ENCODE results near the gene LYST. TPM values are rescaled to one million over a fixed set of nuclear protein-coding genes. Genes with fewer than 3 reads are reported as not detected.

LYST gene
- total and polyA plus RNA-seq, 10 donors, result 9.0 to 169 (median 98.1) TPM

GRCh38 chr1:235766794-235767285 is 99.9 kb downstream of the LYST start:
- WGBS, 5 donors, result 93 to 95% (median 94%) methylated on average over 1 of the region's 1 CpG
- TF ChIP-seq POLR2AphosphoS5 (IDR thresholded peaks at IDR 0.05) (no peak), POLR2A (IDR thresholded peaks at IDR 0.05) (no peak), CTCF (IDR thresholded peaks at IDR 0.05 in 8 of 11, conservative IDR thresholded peaks at IDR 0.05 in 3 of 11) (no peak)
- Histone ChIP-seq H3K36me3 (peaks cover 0 to 100% (median 36%) of the 10 kb centered on the region in 6 donors), H3K27ac (no peak overlapping the region), H3K4me3 (no peak overlapping the region), H3K27me3 (replicated peaks in 1 of 7) (no peaks in the 10 kb centered on the region), H3K9me3 (no peaks in the 10 kb centered on the region), H3K4me1 (peaks cover 0 to 21% (median 0%) of the 10 kb centered on the region in 6 donors)
- intact Hi-C loops (cut with DNase I; ENCODE audit: low total_unique reads), result no loop called here
- no peak for DNase-seq

GRCh38 chr1:235763962-235764361 is 102.7 kb downstream of the LYST start:
- Histone ChIP-seq H3K36me3 (peaks cover 0 to 100% (median 51%) of the 10 kb centered on the region in 6 donors), H3K9me3 (no peaks in the 10 kb centered on the region), H3K27me3 (replicated peaks in 1 of 7) (no peaks in the 10 kb centered on the region), H3K4me1 (peaks cover 0 to 21% (median 0%) of the 10 kb centered on the region in 6 donors), H3K27ac (no peak overlapping the region), H3K4me3 (no peak overlapping the region)
- intact Hi-C loops (cut with DNase I; ENCODE audit: low total_unique reads), result no loop called here
- no peak for TF ChIP-seq CTCF (IDR thresholded peaks at IDR 0.05 in 8 of 11, conservative IDR thresholded peaks at IDR 0.05 in 3 of 11)
- TF ChIP-seq POLR2AphosphoS5 (IDR thresholded peaks at IDR 0.05), result no peak
- TF ChIP-seq POLR2A (IDR thresholded peaks at IDR 0.05), result no peak
- 53 to 75% (median 64%) methylated on average over 3 of the region's 3 CpGs for WGBS, 5 donors
- DNase-seq, result no peak

GRCh38 chr1:235759336-235759735 is 107.4 kb downstream of the LYST start:
- Histone ChIP-seq H3K27me3 (replicated peaks in 1 of 7) (no peaks in the 10 kb centered on the region), H3K9me3 (no peaks in the 10 kb centered on the region), H3K27ac (no peak overlapping the region), H3K36me3 (peaks cover 0 to 100% (median 69%) of the 10 kb centered on the region in 6 donors), H3K4me1 (peaks cover 0 to 3% (median 0%) of the 10 kb centered on the region in 6 donors), H3K4me3 (no peak overlapping the region)
- 86 to 96% (median 92%) methylated on average over 6 of the region's 6 CpGs for WGBS, 5 donors
- TF ChIP-seq POLR2A (IDR thresholded peaks at IDR 0.05) (no peak), CTCF (IDR thresholded peaks at IDR 0.05 in 8 of 11, conservative IDR thresholded peaks at IDR 0.05 in 3 of 11) (no peak), POLR2AphosphoS5 (IDR thresholded peaks at IDR 0.05) (no peak)
- intact Hi-C loops (cut with DNase I; ENCODE audit: low total_unique reads), result no loop called here
- no peak for DNase-seq

GRCh38 chr1:235758931-235759330 is 107.8 kb downstream of the LYST start:
- H3K4me1 ChIP-seq, result no peaks in the 10 kb centered on the region
- peaks cover 0 to 100% (median 71%) of the 10 kb centered on the region in 6 donors for H3K36me3 ChIP-seq
- H3K27me3 ChIP-seq (replicated peaks in 1 of 7), result no peaks in the 10 kb centered on the region
- intact Hi-C loops (cut with DNase I; ENCODE audit: low total_unique reads), result no loop called here
- no peak for DNase-seq
- H3K9me3 ChIP-seq, result no peaks in the 10 kb centered on the region
- TF ChIP-seq POLR2AphosphoS5 (IDR thresholded peaks at IDR 0.05), result no peak
- no peak for TF ChIP-seq POLR2A (IDR thresholded peaks at IDR 0.05)
- TF ChIP-seq CTCF (IDR thresholded peaks at IDR 0.05 in 8 of 11, conservative IDR thresholded peaks at IDR 0.05 in 3 of 11), result no peak
- no peak overlapping the region for H3K27ac ChIP-seq
- 40 to 90% (median 66%) methylated on average over 6 of the region's 6 CpGs for WGBS, 5 donors
- no peak overlapping the region for H3K4me3 ChIP-seq

Data from spleen (tissue), 11 donors.